Measurements from ENCODE around the gene HSPA1B.
"Not testable (repeated sequence)": the region's sequence is repeated elsewhere in the genome, so short reads cannot be mapped to it uniquely, and the experiment has no call there.

DNA sequence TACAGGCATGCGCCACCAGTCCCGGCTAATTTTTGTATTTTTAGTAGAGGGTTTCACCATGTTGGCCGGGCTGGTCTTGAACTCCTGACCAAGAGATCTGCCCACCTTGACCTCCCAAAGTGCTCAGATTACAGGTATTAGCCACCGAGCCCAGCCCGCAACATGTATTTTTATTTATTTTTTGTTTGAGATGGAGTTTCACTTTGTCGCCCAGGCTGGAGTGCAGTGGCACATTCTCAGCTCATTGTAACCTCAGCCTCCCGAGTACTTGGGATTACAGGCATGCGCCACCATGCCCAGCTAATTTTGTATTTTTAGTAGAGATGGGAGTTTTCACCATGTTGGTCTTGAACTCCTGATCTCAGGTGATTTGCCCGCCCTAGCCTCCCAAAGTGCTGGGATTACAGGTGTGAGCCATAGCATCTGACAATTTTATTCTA, 10.6 kb downstream of the HSPA1B start:
- TF ChIP-seq, protein P1, sequence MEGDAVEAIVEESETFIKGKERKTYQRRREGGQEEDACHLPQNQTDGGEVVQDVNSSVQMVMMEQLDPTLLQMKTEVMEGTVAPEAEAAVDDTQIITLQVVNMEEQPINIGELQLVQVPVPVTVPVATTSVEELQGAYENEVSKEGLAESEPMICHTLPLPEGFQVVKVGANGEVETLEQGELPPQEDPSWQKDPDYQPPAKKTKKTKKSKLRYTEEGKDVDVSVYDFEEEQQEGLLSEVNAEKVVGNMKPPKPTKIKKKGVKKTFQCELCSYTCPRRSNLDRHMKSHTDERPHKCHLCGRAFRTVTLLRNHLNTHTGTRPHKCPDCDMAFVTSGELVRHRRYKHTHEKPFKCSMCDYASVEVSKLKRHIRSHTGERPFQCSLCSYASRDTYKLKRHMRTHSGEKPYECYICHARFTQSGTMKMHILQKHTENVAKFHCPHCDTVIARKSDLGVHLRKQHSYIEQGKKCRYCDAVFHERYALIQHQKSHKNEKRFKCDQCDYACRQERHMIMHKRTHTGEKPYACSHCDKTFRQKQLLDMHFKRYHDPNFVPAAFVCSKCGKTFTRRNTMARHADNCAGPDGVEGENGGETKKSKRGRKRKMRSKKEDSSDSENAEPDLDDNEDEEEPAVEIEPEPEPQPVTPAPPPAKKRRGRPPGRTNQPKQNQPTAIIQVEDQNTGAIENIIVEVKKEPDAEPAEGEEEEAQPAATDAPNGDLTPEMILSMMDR (conservative IDR thresholded peaks at IDR 0.05; ENCODE audit: low read length) = not testable (repeated sequence)
- TF ChIP-seq EZH2phosphoT487 (IDR thresholded peaks at IDR 0.05; ENCODE audit: borderline replicate concordance, low read depth, low read length) = not testable (repeated sequence)

Data from OCI-LY7 (cell line).